HCT116 (cell line): ENCODE data around the gene PBXIP1. TPM values are rescaled to one million over a fixed set of nuclear protein-coding genes. Genes with fewer than 3 reads are reported as not detected.
A peak's percentile ranks its signal among the peaks of the same experiment; 100 is the strongest.

Source experiments
- ATAC-seq: fragments of 200-7000 bp; cut with Tn5 transposase; 2 replicates; pipeline ENCODE4 v1.9.1; 2020; ENCODE audit warnings: mild to moderate bottlenecking, moderate library complexity
- BruUV-seq: library from RNA; stranded (reverse); fragments of 400-500 nt; replicated peaks from 2 replicates; lab custom pipeline; 2021; lab: Mats Ljungman, UMichigan
- CTCF ChIA-PET: fragments of 300-600 bp; sonication (Branson Sonifier 250); formaldehyde crosslinking; loops from one replicate; lab custom pipeline; 2021; ENCODE audit warnings: antibody characterized with exemption; lab: Charles Lee
- POLR2A ChIA-PET: fragments of 300-600, 350-600 bp; sonication (Branson Sonifier 250); formaldehyde crosslinking; loops from one replicate; lab custom pipeline; 2021; ENCODE audit warnings: antibody characterized with exemption; lab: Charles Lee
- RAD21 ChIA-PET, 2 experiments: fragments of 300-600 bp; sonication (Branson Sonifier 250); formaldehyde crosslinking; loops; one replicate each; lab custom pipeline; 2023; ENCODE audit warnings: low total read pairs in 2 of 2; ENCODE audit not compliant: uncharacterized antibody in 2 of 2, unreplicated experiment in 2 of 2, low non-redundant PET in 1 of 2; lab: Charles Lee
- DNase-seq: peaks from one replicate; pipeline ENCODE4 v3.0.0-alpha.2; 2010; ENCODE audit warnings: low read depth, low spot score
- H2AFZ ChIP-seq: fragments of 200-600 bp; shearing (Covaris generic), sonication (generic); 2 replicates; pipeline ENCODE4 v1.6.1; 2017; ENCODE audit warnings: low read depth, mixed run types, mixed read lengths, antibody characterized with exemption, low read length; ENCODE audit not compliant: poor library complexity, severe bottlenecking
- H3K27ac ChIP-seq: 2 replicates; pipeline ENCODE4 v1.5.1; 2012; ENCODE audit warnings: low read depth, low read length
- H3K27me3 ChIP-seq: fragments of 200-600 bp; sonication (generic); 2 replicates; pipeline ENCODE4 v1.6.1; 2016; ENCODE audit warnings: mixed run types, low read length, mixed read lengths; ENCODE audit not compliant: insufficient read depth
- H3K36me3 ChIP-seq, 2 experiments: fragments of 200-500 bp in 1 of 2; fragments of 200-600 bp in 1 of 2; sonication (Bioruptor generic) in 1 of 2; sonication (generic) in 1 of 2; 2 replicates each; pipeline versions ENCODE4 v1.5.1 to v1.6.1; 2014 to 2016; ENCODE audit warnings: low read length in 2 of 2, inconsistent platforms in 1 of 2, mixed read lengths in 1 of 2, mixed run types in 1 of 2; ENCODE audit not compliant: insufficient read depth in 2 of 2, control insufficient read depth in 1 of 2
- H3K4me1 ChIP-seq, 2 experiments: fragments of 200-600 bp in 1 of 2; sonication (generic) in 1 of 2; 2 replicates each; pipeline versions ENCODE4 v1.5.1 to v1.6.1; 2012 to 2017; ENCODE audit warnings: low read length in 2 of 2, inconsistent platforms in 1 of 2, mild to moderate bottlenecking in 1 of 2, mixed read lengths in 1 of 2, mixed run types in 1 of 2, moderate library complexity in 1 of 2; ENCODE audit not compliant: insufficient read depth in 2 of 2, control insufficient read depth in 1 of 2
- H3K4me2 ChIP-seq: fragments of 200-600 bp; sonication (generic); 2 replicates; pipeline ENCODE4 v1.6.1; 2017; ENCODE audit warnings: mixed run types, low read length, mixed read lengths
- H3K4me3 ChIP-seq, 2 experiments: fragments of 200-600 bp in 1 of 2; sonication (generic) in 1 of 2; replicated peaks in 1 of 2; 2 replicates each; pipeline ENCODE4 v1.5.1; 2011 to 2016; ENCODE audit warnings: low read length in 2 of 2, control low read depth in 1 of 2, low read depth in 1 of 2, mild to moderate bottlenecking in 1 of 2, mixed read lengths in 1 of 2, mixed run types in 1 of 2
- H3K79me2 ChIP-seq: fragments of 200-600 bp; sonication (generic); 2 replicates; pipeline ENCODE4 v1.6.1; 2017; ENCODE audit warnings: mild to moderate bottlenecking, mixed run types, low read length, moderate library complexity, mixed read lengths; ENCODE audit not compliant: insufficient read depth
- H3K9ac ChIP-seq: fragments of 200-600 bp; sonication (generic); 2 replicates; pipeline ENCODE4 v1.6.1; 2016; ENCODE audit warnings: low read length, mixed read lengths
- H3K9me2 ChIP-seq: fragments of 200-600 bp; sonication (generic), shearing (Covaris generic); 2 replicates; pipeline ENCODE4 v1.6.1; 2017; ENCODE audit warnings: mixed run types, mild to moderate bottlenecking, moderate library complexity; ENCODE audit not compliant: insufficient read depth
- H3K9me3 ChIP-seq, 2 experiments: fragments of 200-500 bp in 1 of 2; fragments of 200-600 bp in 1 of 2; sonication (Bioruptor generic) in 1 of 2; sonication (generic) in 1 of 2; 2 replicates each; pipeline ENCODE4 v1.6.1; 2014 to 2017; ENCODE audit warnings: low read length in 2 of 2, mixed read lengths in 2 of 2, inconsistent platforms in 1 of 2, low read depth in 1 of 2, mild to moderate bottlenecking in 1 of 2, mixed run types in 1 of 2, moderate library complexity in 1 of 2; ENCODE audit not compliant: control insufficient read depth in 1 of 2, insufficient read depth in 1 of 2
- H4K20me1 ChIP-seq: fragments of 200-600 bp; sonication (generic), shearing (Covaris generic); 2 replicates; pipeline ENCODE4 v1.6.1; 2017; ENCODE audit warnings: mixed run types, mild to moderate bottlenecking, moderate library complexity; ENCODE audit not compliant: insufficient read depth
- CBX3 ChIP-seq: IDR thresholded peaks from 2 replicates; pipeline ENCODE4 v1.6.1; 2012; ENCODE audit warnings: low read depth
- CEBPB ChIP-seq: IDR thresholded peaks from 2 replicates; pipeline ENCODE4 v1.6.1; 2012; ENCODE audit warnings: low read depth
- EGR1 ChIP-seq: IDR thresholded peaks from 2 replicates; pipeline ENCODE4 v1.6.1; 2012; ENCODE audit warnings: low read depth
- JUND ChIP-seq: IDR thresholded peaks from 2 replicates; pipeline ENCODE4 v1.6.1; 2012
- POLR2A ChIP-seq: IDR thresholded peaks from 2 replicates; pipeline ENCODE4 v1.7.0; 2011; ENCODE audit warnings: borderline replicate concordance; ENCODE audit not compliant: insufficient read depth, insufficient read length; ENCODE audit errors: extremely low read depth
- RAD21 ChIP-seq: IDR thresholded peaks from 2 replicates; pipeline ENCODE4 v1.6.1; 2012; ENCODE audit warnings: low read depth, mild to moderate bottlenecking
- REST ChIP-seq: IDR thresholded peaks from 2 replicates; pipeline ENCODE4 v1.6.1; 2012; ENCODE audit warnings: low read depth
- SRF ChIP-seq: IDR thresholded peaks from 2 replicates; pipeline ENCODE4 v1.6.1; 2012; ENCODE audit warnings: low read depth
- YY1 ChIP-seq: IDR thresholded peaks from 2 replicates; pipeline ENCODE4 v1.6.1; 2011; ENCODE audit warnings: low read length, low read depth, moderate library complexity, mild to moderate bottlenecking; ENCODE audit not compliant: insufficient replicate concordance; ENCODE audit errors: extremely low read depth
- ZFX ChIP-seq: fragments of 450-650 bp; IDR thresholded peaks from 2 replicates; pipeline ENCODE4 v1.6.1; 2017
- ZNF274 ChIP-seq: fragments of 200-500 bp; sonication (Bioruptor generic); IDR thresholded peaks from 2 replicates; pipeline ENCODE4 v1.6.1; 2014; ENCODE audit warnings: mild to moderate bottlenecking, low read depth, low read length, inconsistent platforms
- intact Hi-C: fragments of 100-400 bp; cut with micrococcal nuclease; formaldehyde crosslinking; loops from 2 replicates; pipeline ENCODE4 v1.10.0; 2022
- total RNA-seq: library from RNA; stranded (reverse); gene quantifications from one replicate; pipeline ENCODE4 v1.2.1, GENCODE V29; 2021; ENCODE audit not compliant: unreplicated experiment
- TF ChIP-seq, protein P1 (sequence below): IDR thresholded peaks from 2 replicates; pipeline ENCODE4 v1.6.1; 2012
- TF ChIP-seq, protein P2 (sequence below): IDR thresholded peaks from 2 replicates; pipeline ENCODE4 v1.6.1; 2012

The PBXIP1 gene
- total RNA-seq, 1 experiment from 2014 or later = 12.6 TPM

DNA sequence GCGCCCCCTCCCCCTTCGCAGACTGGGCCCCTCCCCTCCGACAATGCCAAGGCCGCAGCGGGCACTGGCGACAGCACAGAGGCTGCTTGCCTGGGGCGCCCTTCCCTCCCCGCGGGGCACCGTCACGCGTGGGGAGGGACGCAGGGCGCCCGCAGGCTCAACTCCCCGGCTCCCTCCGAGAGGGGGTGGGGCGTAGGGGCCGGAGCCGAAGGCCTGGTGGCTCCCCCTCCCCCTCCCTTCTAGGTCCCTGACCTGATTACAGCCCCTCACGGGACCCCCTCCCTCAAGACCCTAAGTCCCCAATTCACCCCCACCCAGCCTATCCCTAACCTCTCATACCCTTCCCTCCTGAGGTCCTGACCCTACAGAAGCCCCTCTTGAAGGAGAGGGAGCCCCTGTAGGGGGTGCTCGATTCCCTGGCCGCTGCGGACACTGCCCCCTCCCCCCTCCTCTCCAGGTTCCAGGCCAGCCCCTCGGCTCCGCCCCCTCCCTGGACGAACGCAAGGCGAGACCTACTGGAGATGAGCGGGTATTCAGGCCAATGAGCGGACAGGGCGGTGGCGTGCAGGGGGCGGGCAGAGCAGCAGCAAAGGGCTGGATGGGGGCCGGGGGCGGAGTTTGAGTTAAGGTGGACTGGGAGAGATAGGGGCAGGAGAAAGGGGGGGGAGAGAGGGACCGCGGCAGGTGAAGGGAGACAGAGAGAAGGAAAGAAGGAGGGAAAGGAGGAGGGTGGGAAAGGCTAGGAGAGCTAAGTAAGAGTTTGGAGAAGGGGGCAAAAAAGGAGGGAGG is 46.0 kb upstream of the PBXIP1 start (continued):
- TF ChIP-seq RAD21 (no peak), ZFX (no peak; the same call in 1 of the 2 replicates), YY1 (no peak), CEBPB (no peak), ZNF274 (no peak)
- TF ChIP-seq, protein P1, sequence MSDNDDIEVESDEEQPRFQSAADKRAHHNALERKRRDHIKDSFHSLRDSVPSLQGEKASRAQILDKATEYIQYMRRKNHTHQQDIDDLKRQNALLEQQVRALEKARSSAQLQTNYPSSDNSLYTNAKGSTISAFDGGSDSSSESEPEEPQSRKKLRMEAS = no peak

GRCh38 chr1:155001425-155001674 is 45.5 kb upstream of the PBXIP1 start:
- Histone ChIP-seq H3K9me2 (no peaks in the 10 kb centered on the region), H3K36me3 (no peaks in the 10 kb centered on the region; a peak in 1 of 4 replicates), H3K4me3 (peak overlapping the region; percentile 85 to 98), H3K4me2 (peak overlapping the region; percentile 96), H2AFZ (no peak overlapping the region), H3K27ac (peak overlapping the region; percentile 99), H3K9ac (peak overlapping the region; percentile 91), H3K9me3 (no peaks in the 10 kb centered on the region), H3K79me2 (peaks cover 37% of the 10 kb centered on the region), H3K4me1 (peaks cover 22 to 60% of the 10 kb centered on the region in 2 experiments), H3K27me3 (no peaks in the 10 kb centered on the region), H4K20me1 (no peaks in the 10 kb centered on the region)
- RAD21 ChIA-PET = interaction anchor here in 1 of 2 experiments (0.6 kb wide), 1 partner anchor 69 kb away, joined by 4 read pairs; no protein-coding TSS in a partner anchor
- POLR2A ChIA-PET = interaction anchor here (0.7 to 1.8 kb wide), 5 partner anchors 10 to 68 kb away, joined by 3 read pairs; no protein-coding TSS in a partner anchor
- no peak for TF ChIP-seq POLR2A
- TF ChIP-seq JUND = no peak
- TF ChIP-seq, protein P1 = no peak
- TF ChIP-seq REST = no peak
- TF ChIP-seq SRF = no peak
- TF ChIP-seq EGR1 = no peak
- TF ChIP-seq CBX3 = no peak
- TF ChIP-seq, protein P2, sequence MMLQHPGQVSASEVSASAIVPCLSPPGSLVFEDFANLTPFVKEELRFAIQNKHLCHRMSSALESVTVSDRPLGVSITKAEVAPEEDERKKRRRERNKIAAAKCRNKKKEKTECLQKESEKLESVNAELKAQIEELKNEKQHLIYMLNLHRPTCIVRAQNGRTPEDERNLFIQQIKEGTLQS = no peak
- TF ChIP-seq CEBPB = no peak
- no peak; the same call in 1 of the 2 replicates for ATAC-seq
- BruUV-seq = no TSS peak
- CTCF ChIA-PET = interaction anchor here (0.9 to 1.8 kb wide), 6 partner anchors 15 to 166 kb away, joined by 3 to 7 read pairs (median 3); partner anchors contain the start of genes ADAM15 and SHC1
- intact Hi-C loops = loop anchor here (1.0 to 5.0 kb wide), 2 partner anchors 27 to 51 kb away; partner anchors contain the start of genes ADAM15 and CKS1B
- DNase-seq = no peak
